Fibroblast of skin of left biceps (primary cell): ENCODE data around the gene PSMD5.

ENCODE experiments used
- DNase-seq, 2 experiments: peaks; one replicate each; pipeline ENCODE4 v3.0.0-alpha.2; 2013; ENCODE audit warnings: low read depth in 2 of 2

The PSMD5 gene

GRCh38 chr9:120855827-120856670 is 13.3 kb upstream of the PSMD5 start:
- no peak for DNase-seq

- no peak for DNase-seq
Measured at GRCh38 chr9:120854596-120855327, 12.0 kb upstream of the PSMD5 start.

- DNase-seq = no peak
Measured at GRCh38 chr9:120853198-120853597, 10.5 kb upstream of the PSMD5 start.

- no peak for DNase-seq
Measured at GRCh38 chr9:120852240-120853010, 9.7 kb upstream of the PSMD5 start.

GRCh38 chr9:120851449-120851848 is 8.7 kb upstream of the PSMD5 start:
- no peak for DNase-seq

- DNase-seq = no peak
Measured at GRCh38 chr9:120850315-120850714, 7.6 kb upstream of the PSMD5 start.

GRCh38 chr9:120846906-120847305 is 4.2 kb upstream of the PSMD5 start:
- DNase-seq = no peak

GRCh38 chr9:120846251-120846889 is 3.6 kb upstream of the PSMD5 start:
- no peak for DNase-seq

- DNase-seq = no peak
Measured at GRCh38 chr9:120845255-120845654, 2.5 kb upstream of the PSMD5 start.

- DNase-seq = no peak
Measured at GRCh38 chr9:120841930-120842684, 615 bp downstream of the PSMD5 start.

GRCh38 chr9:120839146-120839545 is 3.6 kb downstream of the PSMD5 start:
- DNase-seq = no peak

- no peak for DNase-seq
Measured at GRCh38 chr9:120837921-120838320, 4.8 kb downstream of the PSMD5 start.

GRCh38 chr9:120833325-120833724 is 9.4 kb downstream of the PSMD5 start:
- no peak for DNase-seq

- DNase-seq = no peak
Measured at GRCh38 chr9:120832807-120833206, 9.9 kb downstream of the PSMD5 start.

GRCh38 chr9:120830865-120831264 is 11.9 kb downstream of the PSMD5 start:
- DNase-seq = no peak

GRCh38 chr9:120830151-120830550 is 12.6 kb downstream of the PSMD5 start:
- DNase-seq = no peak

GRCh38 chr9:120829650-120830049 is 13.1 kb downstream of the PSMD5 start:
- DNase-seq = no peak

- no peak for DNase-seq
Measured at GRCh38 chr9:120820095-120820494, 22.6 kb downstream of the PSMD5 start.

- DNase-seq = no peak
Measured at GRCh38 chr9:120818595-120818994, 24.1 kb downstream of the PSMD5 start.

GRCh38 chr9:120815075-120815474 is 27.6 kb downstream of the PSMD5 start:
- DNase-seq = no peak

GRCh38 chr9:120808931-120809330 is 33.8 kb downstream of the PSMD5 start:
- DNase-seq = no peak
